Measurements from ENCODE around the gene C2orf76.

DNA sequence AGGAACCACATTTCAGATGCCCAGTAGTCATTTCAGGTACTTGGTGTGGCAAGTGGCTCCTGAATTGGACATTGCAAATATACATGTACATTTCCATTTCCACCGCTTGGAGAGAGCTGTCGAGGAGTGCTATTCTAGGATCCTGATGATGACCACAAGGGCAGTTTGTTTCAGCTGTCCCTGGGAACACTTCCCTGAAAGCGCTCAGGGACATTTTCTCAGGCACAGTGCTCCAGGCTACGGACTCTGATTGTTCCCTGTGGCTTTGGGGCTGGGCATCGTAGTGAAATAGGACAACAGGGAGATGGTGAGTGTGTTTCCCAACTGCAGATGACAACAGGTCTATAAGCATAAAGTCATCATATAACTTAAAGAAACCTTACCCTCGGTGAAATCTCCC, 3.2 kb upstream of the C2orf76 start:
- TF ChIP-seq, protein P1, sequence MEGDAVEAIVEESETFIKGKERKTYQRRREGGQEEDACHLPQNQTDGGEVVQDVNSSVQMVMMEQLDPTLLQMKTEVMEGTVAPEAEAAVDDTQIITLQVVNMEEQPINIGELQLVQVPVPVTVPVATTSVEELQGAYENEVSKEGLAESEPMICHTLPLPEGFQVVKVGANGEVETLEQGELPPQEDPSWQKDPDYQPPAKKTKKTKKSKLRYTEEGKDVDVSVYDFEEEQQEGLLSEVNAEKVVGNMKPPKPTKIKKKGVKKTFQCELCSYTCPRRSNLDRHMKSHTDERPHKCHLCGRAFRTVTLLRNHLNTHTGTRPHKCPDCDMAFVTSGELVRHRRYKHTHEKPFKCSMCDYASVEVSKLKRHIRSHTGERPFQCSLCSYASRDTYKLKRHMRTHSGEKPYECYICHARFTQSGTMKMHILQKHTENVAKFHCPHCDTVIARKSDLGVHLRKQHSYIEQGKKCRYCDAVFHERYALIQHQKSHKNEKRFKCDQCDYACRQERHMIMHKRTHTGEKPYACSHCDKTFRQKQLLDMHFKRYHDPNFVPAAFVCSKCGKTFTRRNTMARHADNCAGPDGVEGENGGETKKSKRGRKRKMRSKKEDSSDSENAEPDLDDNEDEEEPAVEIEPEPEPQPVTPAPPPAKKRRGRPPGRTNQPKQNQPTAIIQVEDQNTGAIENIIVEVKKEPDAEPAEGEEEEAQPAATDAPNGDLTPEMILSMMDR (IDR thresholded peaks at IDR 0.05): no peak
- TF ChIP-seq POLR2A (IDR thresholded peaks at IDR 0.05): no peak

Measured in adrenal gland (tissue), 5 donors.